Sigmoid colon (tissue), 7 donors: ENCODE data around the gene FOXK2. TPM values are rescaled to one million over a fixed set of nuclear protein-coding genes. Genes with fewer than 3 reads are reported as not detected.

Experiments
- DNase-seq: peaks from one replicate; pipeline ENCODE4 v3.0.0-alpha.2; 2019
- H3K27ac ChIP-seq, 4 donors: fragments of 200-600 bp; sonication (generic); one replicate each; pipeline ENCODE4 v1.5.1; 2016 to 2019; ENCODE audit warnings: mild to moderate bottlenecking in 1 of 4
- H3K27me3 ChIP-seq, 3 donors: fragments of 200-600 bp; sonication (generic); one replicate each; pipeline ENCODE4 v1.5.1; 2019; ENCODE audit warnings: mild to moderate bottlenecking in 1 of 3
- H3K36me3 ChIP-seq, 4 donors: fragments of 200-600 bp; sonication (generic); one replicate each; pipeline ENCODE4 v1.5.1; 2016 to 2019
- H3K4me1 ChIP-seq, 4 donors: fragments of 200-600 bp; sonication (generic); one replicate each; pipeline ENCODE4 v1.5.1; 2017 to 2019
- H3K4me3 ChIP-seq, 4 donors: fragments of 200-600 bp; sonication (generic); one replicate each; pipeline ENCODE4 v1.5.1; 2017 to 2019; ENCODE audit warnings: mild to moderate bottlenecking in 2 of 4, moderate library complexity in 1 of 4
- H3K9me3 ChIP-seq, 4 donors: fragments of 200-600 bp in 3 of 4; sonication (generic) in 3 of 4; one replicate each; pipeline versions ENCODE4 v1.5.1 to v1.6.1; 2013 to 2019
- CTCF ChIP-seq, 4 experiments: fragments of 450-650 bp in 3 of 4; fragments of 200-600 bp in 1 of 4; IDR thresholded peaks; one replicate each; pipeline ENCODE4 v1.5.1; 2016 to 2019; ENCODE audit warnings: antibody characterized with exemption in 4 of 4, mild to moderate bottlenecking in 3 of 4, moderate library complexity in 2 of 4
- EP300 ChIP-seq, 4 donors: sonication (generic); formaldehyde crosslinking; IDR thresholded peaks; one replicate each; pipeline ENCODE4 v1.6.1; 2017; ENCODE audit warnings: antibody characterized with exemption in 4 of 4
- POLR2A ChIP-seq, 2 donors: fragments of 450-650 bp; IDR thresholded peaks; one replicate each; pipeline ENCODE4 v1.6.1; 2016; ENCODE audit warnings: antibody characterized with exemption in 2 of 2, mild to moderate bottlenecking in 2 of 2, moderate library complexity in 2 of 2
- POLR2AphosphoS5 ChIP-seq, 4 donors: sonication (generic); formaldehyde crosslinking; IDR thresholded peaks; one replicate each; pipeline ENCODE4 v1.6.1; 2017; ENCODE audit warnings: antibody characterized with exemption in 4 of 4
- WGBS, 2 donors: extraction: QIAGEN DNeasy Blood & Tissue Kit; methylation state at CpG; one replicate each; pipeline ENCODE4 v1.1.7; 2013; 5-methylcytosine and 5-hydroxymethylcytosine counted together
- intact Hi-C: fragments of 100-400 bp; cut with DNase I; formaldehyde crosslinking; loops from one replicate; pipeline ENCODE4 v1.15.1; 2023
- polyA plus RNA-seq, 3 donors: library from polyadenylated mRNA; stranded (reverse); fragments of 200-250 nt; gene quantifications; one replicate each; pipeline ENCODE4 v1.2.3, GENCODE V29; 2013
- total RNA-seq, 4 donors: library from RNA; depleted of rRNA; stranded (reverse); fragments of >200 nt; gene quantifications; one replicate each; pipeline ENCODE4 v1.1.0, GENCODE V29; 2016
- donor health status: healthy with polysubstance abuse.
- donor health status: Bipolar disorder and iron deficiency.
- donor health status: healthy.

Gene FOXK2
- total and polyA plus RNA-seq, 7 donors, result 10.2 to 56.8 (median 29.3) TPM

DNA sequence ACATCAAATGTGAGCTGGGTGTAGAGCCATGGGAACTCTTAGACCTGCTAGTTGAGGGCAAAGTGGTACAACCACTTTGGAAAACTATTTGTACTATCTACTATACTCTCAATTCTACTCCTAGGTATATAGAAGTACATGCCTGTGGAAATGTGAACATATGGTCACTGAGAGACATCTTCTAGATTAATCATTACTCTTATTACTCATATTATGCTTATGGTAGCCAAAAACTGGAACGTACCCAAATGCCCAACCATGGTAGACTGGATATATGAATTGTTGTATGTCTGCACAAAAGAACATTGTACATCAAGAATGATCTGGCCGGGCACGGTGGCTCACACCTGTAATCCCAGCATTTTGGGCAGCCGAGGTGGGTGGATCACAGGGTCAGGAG is 126.0 kb downstream of the FOXK2 start:
- peaks cover 7 to 40% (median 24%) of the 10 kb centered on the region in 4 donors for H3K36me3 ChIP-seq
- peaks cover 0 to 39% (median 29%) of the 10 kb centered on the region in 4 donors for H3K4me1 ChIP-seq
- 93 to 94% methylated on average over 4 of the region's 4 CpGs for WGBS, 2 donors
- intact Hi-C loops, result loop anchor here (5.0 to 10.0 kb wide), 2 partner anchors 151 to 188 kb away; partner anchors contain the start of gene NARF
- DNase-seq, result no peak
- no peaks in the 10 kb centered on the region for H3K27me3 ChIP-seq
- TF ChIP-seq POLR2AphosphoS5 (IDR thresholded peaks at IDR 0.05) (no peak), CTCF (IDR thresholded peaks at IDR 0.05) (no peak), EP300 (IDR thresholded peaks at IDR 0.05) (no peak), POLR2A (IDR thresholded peaks at IDR 0.05) (no peak)
- no peak overlapping the region for H3K4me3 ChIP-seq
- no peak overlapping the region for H3K27ac ChIP-seq
- H3K9me3 ChIP-seq, result no peaks in the 10 kb centered on the region

GRCh38 chr17:82647593-82648164 is 128.1 kb downstream of the FOXK2 start:
- peaks cover 7 to 19% (median 13%) of the 10 kb centered on the region in 4 donors for H3K36me3 ChIP-seq
- WGBS, 2 donors, result 0 to 1% methylated on average over 54 of the region's 54 CpGs
- H3K4me1 ChIP-seq, result peaks cover 0 to 37% (median 29%) of the 10 kb centered on the region in 4 donors
- H3K27me3 ChIP-seq, result no peaks in the 10 kb centered on the region
- TF ChIP-seq EP300 (IDR thresholded peaks at IDR 0.05) (no peak), POLR2AphosphoS5 (IDR thresholded peaks at IDR 0.05) (no peak), CTCF (IDR thresholded peaks at IDR 0.05) (no peak), POLR2A (IDR thresholded peaks at IDR 0.05) (no peak)
- H3K27ac ChIP-seq, result peak overlapping the region; percentile 91 to 100 (median 98)
- no peaks in the 10 kb centered on the region for H3K9me3 ChIP-seq
- DNase-seq, result peak; percentile 74
- H3K4me3 ChIP-seq, result peak overlapping the region; percentile 73 to 100 (median 98)
- intact Hi-C loops, result loop anchor here (2.0 to 10.0 kb wide), 3 partner anchors 51 to 190 kb away; partner anchors contain the start of genes NARF and RAB40B

DNA sequence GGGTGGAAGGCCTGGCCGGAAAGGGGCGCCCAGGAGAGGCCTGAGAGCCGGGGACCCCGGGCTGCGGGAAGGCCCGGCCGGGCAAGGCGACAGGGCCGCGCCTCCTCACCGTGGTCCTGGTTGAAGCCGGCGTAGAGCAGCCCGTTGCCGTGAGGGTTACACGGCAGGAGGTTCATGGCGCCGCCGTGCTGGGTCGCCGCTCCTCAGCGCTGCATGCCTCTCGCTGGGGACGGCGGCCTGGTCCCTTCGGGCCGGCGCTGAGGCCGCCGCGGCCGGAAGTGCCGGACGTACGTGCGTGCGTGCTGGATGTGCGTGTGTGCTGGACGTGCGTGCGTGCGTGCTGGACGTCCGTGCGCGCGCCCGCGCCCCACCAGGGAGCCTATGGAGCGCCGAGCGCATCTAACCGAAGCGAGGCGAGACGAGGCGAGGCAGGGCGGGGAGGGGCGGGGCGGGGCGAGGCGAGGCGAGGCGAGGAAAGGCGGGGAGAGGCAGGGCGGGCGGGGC is 128.7 kb downstream of the FOXK2 start, which contains the start of gene WDR45B:
WDR45B (minus strand) TSS at position 280 of the 504 bp plus-strand sequence; CDS start at position 176, 104 bp downstream.
- Histone ChIP-seq H3K4me1 (peaks cover 0 to 37% (median 29%) of the 10 kb centered on the region in 4 donors), H3K4me3 (peak within 1 kb of the TSS; percentile 73 to 100 (median 98)), H3K27me3 (no peaks in the 10 kb centered on the region), H3K36me3 (peaks cover 2 to 14% (median 8%) of the 10 kb centered on the region in 4 donors), H3K9me3 (no peaks in the 10 kb centered on the region), H3K27ac (peak within 1 kb of the TSS; percentile 91 to 100 (median 98))
- intact Hi-C loops, result loop anchor here (2.0 to 10.0 kb wide), 3 partner anchors 51 to 191 kb away; partner anchors contain the start of genes NARF and RAB40B
- TF ChIP-seq EP300 (IDR thresholded peaks at IDR 0.05) (peak; percentile 11 to 82 (median 46)), CTCF (IDR thresholded peaks at IDR 0.05) (no peak), POLR2AphosphoS5 (IDR thresholded peaks at IDR 0.05) (peak; percentile 99 to 100 (median 99)), POLR2A (IDR thresholded peaks at IDR 0.05) (peak; percentile 93 to 94)
- 0 to 1% methylated on average over 63 to 67 of the region's 67 CpGs for WGBS, 2 donors
- DNase-seq, result peak; percentile 99

- 10 to 12% methylated on average over 22 of the region's 37 CpGs for WGBS, 2 donors
- Histone ChIP-seq H3K9me3 (no peaks in the 10 kb centered on the region), H3K4me1 (peaks cover 0 to 37% (median 29%) of the 10 kb centered on the region in 4 donors), H3K27me3 (no peaks in the 10 kb centered on the region), H3K4me3 (peak overlapping the region; percentile 20 to 100 (median 48)), H3K36me3 (peaks cover 0 to 7% (median 5%) of the 10 kb centered on the region in 4 donors), H3K27ac (peak overlapping the region; percentile 71 to 82 (median 81))
- intact Hi-C loops, result loop anchor here (2.0 to 10.0 kb wide), 3 partner anchors 50 to 192 kb away; partner anchors contain the start of genes NARF and RAB40B
- TF ChIP-seq POLR2AphosphoS5 (IDR thresholded peaks at IDR 0.05) (peak in 2 of 4 donors; percentile 17 to 36), POLR2A (IDR thresholded peaks at IDR 0.05) (no peak)
- DNase-seq, result peak; percentile 87
Observed at GRCh38 chr17:82648742-82649331, 129.3 kb downstream of the FOXK2 start.
